HG02759 (cell line): ENCODE measurements around the gene TMEM214.

Source experiments
- ATAC-seq: cut with Tn5 transposase; IDR thresholded peaks from one replicate; pipeline ENCODE4 v1.9.1; 2021; ENCODE audit warnings: mild to moderate bottlenecking, moderate library complexity; ENCODE audit not compliant: unreplicated experiment

The TMEM214 gene, protein sequence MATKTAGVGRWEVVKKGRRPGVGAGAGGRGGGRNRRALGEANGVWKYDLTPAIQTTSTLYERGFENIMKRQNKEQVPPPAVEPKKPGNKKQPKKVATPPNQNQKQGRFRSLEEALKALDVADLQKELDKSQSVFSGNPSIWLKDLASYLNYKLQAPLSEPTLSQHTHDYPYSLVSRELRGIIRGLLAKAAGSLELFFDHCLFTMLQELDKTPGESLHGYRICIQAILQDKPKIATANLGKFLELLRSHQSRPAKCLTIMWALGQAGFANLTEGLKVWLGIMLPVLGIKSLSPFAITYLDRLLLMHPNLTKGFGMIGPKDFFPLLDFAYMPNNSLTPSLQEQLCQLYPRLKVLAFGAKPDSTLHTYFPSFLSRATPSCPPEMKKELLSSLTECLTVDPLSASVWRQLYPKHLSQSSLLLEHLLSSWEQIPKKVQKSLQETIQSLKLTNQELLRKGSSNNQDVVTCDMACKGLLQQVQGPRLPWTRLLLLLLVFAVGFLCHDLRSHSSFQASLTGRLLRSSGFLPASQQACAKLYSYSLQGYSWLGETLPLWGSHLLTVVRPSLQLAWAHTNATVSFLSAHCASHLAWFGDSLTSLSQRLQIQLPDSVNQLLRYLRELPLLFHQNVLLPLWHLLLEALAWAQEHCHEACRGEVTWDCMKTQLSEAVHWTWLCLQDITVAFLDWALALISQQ

DNA sequence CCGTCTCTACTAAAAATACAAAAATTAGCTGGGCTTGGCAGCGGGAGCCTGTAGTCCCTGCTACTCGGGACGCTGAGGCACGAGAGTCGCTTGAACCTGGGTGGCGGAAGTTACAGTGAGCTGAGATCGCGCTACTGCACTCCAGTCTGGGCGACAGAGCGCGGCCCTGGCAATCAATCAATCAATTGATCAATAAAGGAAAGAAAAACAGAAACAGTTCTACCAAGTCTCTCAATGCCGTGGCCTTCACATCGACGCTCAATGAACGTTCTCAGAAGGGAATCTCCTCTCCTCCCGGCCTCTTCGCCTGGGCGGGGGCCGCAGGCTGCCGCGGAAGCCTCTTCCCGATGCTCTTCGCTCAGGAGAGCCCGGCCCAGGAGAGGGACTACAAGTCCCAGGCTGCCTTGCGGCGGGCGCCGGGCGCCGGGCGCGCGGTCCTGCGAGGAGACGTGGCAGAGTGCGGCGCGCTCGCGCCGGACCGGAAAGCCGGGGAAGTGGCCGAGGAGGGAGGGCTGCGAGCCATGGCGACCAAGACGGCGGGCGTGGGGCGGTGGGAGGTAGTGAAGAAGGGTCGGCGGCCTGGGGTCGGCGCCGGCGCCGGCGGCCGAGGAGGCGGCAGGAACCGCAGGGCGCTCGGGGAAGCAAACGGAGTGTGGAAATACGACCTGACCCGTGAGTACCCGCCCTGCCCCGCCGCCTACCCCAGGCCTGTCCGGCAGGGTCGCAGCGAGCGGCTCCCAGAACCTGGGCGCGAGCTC is at the start of gene TMEM214:
TMEM214 (plus strand) TSS at position 471 of the 758 bp plus-strand sequence; CDS start at position 522, 51 bp downstream.
- peak; percentile 94 for ATAC-seq

DNA sequence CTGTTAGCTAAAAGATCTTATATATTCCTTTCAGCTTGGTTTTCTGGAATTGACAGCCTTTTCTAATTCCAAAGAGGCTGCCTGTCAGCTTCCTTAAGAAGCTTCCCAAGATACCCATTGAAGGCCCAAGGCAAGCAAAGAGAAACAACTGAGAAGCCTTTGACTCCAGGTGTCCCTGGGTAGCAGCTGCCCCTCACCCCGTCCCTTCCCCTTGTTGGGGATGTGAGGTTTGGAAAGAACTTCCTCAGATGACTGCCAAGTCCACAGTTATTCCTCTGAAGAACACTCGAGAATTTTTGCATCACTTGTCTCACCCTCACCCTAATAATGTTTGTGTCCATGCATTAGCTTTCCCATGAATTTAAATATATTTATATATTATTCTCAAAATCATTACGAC is 49.0 kb upstream of the TMEM214 start:
- no peak for ATAC-seq

DNA sequence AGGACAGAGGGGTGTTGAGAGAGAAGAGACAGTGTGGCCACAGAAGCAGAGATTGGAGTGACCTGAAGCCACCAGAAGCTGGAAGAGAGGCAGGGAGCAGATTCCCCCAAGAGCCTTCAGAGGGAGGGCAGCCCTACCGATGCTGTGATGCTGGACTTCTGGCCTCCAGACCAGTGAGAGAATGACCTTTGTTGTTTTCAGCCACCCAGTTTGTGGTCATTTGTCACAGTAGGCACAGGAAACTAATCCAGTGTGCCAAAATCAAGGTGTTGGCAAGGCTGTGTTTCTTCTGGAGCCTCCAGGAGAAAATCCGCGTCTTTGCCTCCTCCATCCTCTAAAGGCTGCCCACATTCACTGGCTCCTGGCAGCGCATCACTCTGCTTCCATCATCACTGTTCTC is 47.0 kb upstream of the TMEM214 start:
- no peak for ATAC-seq

DNA sequence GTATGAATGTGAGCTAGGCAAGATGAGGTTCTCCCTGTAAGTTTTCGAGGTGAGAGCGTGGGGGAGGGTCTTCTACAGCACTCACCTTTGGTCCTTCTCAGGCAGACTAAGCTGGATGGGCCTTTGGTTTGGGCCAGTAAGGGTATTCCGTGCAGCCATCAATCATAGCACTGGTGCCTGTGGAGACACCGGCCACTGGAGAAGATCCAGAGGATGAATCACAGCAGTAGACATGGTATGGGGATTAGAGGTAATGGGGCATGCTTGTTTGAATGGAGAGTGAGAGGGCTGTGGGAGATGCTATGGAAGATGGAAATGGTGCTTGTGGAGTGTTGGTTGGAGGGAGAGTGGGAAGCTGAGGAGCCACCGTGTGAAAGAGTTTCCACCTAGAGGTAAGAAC is 46.2 kb upstream of the TMEM214 start:
- ATAC-seq, result no peak

DNA sequence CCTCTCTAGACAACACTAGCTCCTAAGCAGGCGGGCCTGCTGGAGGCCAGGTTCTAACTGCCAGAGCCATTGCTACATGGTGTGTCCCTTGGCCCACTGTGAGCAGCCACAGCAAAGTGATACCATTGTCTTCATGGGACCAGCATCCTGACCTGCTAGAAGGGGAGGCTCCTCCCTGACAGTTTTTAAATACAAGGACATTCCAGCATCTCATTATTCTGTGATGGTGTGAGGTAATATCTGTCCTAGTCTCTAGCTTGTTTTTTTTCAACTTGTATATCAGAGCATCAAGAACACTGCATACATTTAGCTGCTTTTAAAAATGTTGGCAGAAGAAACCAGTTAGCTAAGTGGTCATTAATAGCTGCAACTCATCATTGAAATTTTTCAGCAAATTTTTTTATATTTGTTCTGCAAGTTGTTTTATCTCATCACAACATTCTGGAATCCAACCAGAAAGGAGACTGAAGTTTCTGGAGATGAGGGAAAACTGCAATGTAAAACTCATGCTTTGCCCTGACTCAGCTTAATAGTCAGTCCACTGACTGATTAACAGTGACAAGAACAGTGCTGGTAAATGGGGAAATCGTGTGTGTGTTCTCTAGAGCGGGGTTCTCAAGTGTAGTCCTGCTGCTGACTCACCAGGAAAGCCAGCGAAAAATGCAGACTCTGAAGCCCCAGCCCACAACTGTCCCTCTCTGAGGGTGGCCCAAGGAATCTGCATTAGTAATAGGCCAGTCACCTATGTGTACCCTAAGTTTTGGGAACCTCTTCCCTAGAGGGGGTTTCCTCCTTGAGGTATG is 44.5 kb upstream of the TMEM214 start:
- ATAC-seq, result no peak

DNA sequence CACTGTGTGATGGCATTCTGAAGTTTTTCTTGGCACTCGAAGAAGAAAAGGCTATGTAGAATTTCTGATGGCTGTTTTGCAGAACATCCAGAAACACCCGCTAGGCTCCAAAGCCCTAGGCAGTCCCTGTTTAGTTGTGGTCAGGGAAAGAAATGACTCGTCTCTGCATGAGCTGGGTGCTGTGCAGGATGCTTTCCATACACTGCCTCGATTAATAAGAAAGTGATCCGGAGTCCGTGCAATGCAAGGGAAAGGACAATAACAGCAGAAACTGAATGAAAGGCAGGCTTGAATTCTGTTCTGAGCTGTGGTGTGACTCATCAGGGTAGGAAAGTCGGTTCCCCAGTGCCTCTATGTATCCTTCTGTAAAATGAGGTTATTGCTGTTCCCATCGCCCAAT is 43.6 kb upstream of the TMEM214 start:
- no peak for ATAC-seq

DNA sequence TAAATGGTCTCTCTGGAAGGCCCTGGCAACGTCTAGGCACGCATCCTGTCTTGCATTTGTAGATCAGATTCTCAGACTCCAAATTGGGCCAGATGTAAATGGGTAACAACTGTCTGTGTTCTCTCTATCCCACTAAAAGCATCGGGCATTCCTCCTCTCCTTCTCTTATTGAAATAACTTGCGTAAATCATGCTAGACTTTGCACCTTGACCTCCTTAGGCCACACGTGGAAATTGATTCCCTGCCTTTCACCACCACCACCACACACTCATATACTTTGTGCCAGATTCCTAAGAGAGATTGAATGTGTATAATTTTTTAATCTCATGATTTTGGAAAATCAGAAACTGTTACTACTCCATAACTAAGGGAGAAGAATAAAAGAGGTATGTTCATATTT is 41.0 kb upstream of the TMEM214 start:
- ATAC-seq, result no peak

DNA sequence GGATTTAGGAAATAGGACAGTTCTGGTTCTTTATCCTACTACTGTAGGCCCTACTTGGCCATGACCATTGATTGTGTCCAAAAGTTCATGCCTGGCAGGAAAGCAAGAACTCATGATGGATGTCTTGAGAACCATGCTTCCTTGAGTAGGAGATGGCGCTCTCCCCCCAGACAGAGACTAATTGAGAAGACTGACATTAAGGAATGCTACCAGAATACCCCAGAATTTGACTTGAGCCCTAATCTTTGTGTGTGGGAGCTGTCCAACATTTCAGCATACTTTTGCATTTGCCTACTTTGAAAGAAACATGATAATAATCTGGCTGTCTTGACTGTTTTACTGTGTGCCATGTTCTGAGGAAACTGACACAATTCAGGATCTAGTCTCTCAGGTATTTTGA is 39.0 kb upstream of the TMEM214 start:
- ATAC-seq, result no peak

DNA sequence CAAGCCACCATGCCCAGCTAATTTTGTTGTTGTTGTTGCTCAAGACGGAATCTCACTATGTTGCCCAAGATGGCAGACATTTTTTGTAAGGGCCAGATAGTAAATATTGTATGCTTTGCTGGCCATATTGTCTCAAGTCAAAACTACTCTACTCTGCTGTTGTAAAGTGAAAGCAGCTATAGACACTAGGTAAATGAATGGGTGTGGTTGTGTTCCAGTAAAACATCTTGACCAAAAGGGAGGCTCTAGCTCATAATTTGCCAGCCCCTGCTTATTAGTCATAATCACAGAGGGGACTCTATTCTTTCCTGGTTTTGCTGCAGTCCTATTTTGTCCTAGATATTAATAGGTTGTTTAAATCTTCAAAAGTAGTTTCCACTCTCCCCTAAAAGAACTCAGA is 37.8 kb upstream of the TMEM214 start:
- no peak for ATAC-seq

DNA sequence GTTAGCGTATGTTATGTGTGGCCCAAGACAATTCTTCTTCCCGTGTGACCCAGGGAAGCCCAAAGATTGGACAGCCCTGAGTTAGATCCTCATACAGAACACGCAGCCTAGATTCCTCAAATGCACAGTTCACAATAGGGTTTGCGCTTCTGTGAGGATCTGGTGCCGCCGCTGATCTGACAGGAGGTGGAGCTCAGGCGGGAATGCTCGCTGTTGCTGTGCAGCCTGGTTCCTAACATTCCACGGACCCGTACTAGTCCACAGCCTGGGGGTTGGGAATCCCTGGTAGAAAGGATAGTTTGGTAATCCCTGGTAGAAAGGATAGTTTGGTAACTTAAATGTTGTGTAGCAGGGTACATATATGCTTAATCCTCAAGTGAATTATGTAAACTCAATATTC is 35.4 kb upstream of the TMEM214 start:
- ATAC-seq, result no peak

DNA sequence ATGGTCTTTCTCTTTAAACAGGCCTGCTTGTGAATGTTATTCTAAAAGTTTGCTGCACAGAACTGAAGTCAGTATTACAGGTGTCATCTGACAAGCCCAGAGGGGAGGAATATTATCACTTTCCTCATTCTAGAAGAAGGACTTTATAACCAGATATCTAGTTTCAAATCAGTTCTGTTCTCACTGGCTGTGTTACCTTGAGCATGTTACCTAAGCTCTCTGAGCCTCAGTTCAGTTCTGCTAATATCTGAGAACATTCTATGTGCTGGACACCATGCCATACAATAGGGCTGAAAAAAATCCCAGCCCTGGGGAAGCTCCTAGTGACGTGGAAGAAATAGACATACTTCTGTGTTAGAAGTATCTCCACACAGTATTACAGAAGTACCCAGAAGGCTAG is 34.4 kb upstream of the TMEM214 start:
- no peak for ATAC-seq

DNA sequence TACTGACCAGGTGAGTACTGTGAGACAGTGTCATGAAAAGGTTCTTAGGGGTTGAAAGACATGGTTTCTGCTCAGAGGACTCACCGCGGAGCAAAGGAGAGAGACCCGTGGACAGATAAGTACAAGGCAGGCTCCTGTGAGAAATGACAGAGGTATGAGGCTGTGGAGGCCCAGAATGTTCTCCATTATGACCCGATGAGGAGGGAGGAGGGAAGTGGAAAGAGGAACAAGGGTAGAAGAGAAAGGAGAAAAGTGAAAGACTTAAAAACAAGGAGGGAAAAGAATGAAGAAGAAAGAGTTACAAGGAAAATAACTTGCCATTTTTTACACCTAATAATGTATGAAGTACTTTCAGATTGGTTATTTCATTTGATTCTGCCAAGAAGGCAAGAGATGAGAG is 32.5 kb upstream of the TMEM214 start:
- no peak for ATAC-seq

DNA sequence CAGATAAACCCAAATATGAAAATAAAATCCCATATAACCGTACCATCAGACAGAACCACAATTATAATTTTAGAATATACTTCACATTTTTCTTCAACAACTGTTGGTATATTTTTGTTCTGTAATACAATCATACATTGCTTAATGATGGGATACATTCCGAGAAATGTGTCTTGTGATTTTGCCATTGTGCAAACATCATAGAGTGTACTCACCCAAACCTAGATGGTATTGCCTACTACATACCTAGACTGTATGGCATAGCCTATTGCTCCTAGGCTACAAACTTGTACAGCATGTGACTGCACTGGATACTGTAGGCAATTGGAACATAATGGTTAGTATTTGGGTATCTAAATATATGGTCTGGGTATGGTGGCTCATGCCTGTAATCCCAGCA is 31.8 kb upstream of the TMEM214 start:
- ATAC-seq, result no peak

DNA sequence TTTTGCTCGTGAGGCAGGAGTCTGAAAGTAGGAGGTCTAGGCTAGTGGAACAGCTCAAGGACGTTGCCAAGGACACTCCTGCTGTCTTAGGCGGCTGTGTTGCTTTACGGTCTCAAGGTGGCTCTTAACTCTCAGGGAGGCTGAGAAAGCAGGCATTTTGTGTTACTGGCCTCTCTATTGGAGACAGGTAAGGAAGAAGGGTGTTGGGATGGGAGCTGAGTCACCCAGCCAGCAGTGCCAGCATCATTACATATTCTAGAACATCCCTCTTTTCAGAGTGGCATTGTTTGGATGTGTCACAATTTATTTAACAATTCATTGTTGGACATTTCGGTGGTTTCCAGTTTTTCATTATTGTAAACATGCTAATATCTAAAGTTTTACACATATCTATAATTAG is 30.8 kb upstream of the TMEM214 start:
- no peak for ATAC-seq

DNA sequence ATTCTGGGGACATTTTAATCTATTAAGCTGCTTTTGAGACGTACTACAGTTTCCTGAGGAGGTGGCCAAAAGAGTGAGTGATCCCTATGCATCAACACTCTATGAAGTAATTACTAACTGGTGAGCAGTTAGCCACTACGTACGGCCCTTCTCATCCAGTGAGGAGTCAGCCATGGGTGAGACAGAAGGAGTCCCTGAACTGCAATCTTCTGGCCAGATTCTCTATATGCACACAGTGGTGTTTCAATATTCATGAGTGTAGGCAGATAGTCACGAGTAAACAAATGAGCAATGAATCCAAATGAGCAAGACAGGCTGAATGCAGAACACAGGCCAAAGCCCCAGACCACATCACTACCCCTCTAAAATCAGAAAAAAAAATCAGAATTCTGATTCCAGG is 29.8 kb upstream of the TMEM214 start:
- ATAC-seq, result no peak

DNA sequence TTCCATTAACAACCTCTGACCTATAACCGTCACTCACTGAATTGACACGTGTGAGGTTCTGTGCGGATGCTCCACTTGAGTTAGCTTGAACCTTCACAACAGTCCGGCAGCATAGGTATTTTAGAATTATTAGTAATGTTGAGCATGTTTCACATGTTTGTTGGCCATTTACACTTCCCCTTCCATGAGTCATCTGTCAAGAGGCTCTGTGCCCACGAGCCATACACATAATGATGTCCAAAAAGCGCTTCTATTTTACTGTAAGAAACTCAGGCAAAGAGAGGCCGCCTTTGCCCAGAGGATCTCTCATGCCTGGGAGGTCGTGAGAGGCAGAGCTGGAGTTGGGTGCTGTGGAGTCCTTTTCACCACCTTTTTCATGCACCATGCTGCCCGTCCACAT is 28.9 kb upstream of the TMEM214 start:
- no peak for ATAC-seq

DNA sequence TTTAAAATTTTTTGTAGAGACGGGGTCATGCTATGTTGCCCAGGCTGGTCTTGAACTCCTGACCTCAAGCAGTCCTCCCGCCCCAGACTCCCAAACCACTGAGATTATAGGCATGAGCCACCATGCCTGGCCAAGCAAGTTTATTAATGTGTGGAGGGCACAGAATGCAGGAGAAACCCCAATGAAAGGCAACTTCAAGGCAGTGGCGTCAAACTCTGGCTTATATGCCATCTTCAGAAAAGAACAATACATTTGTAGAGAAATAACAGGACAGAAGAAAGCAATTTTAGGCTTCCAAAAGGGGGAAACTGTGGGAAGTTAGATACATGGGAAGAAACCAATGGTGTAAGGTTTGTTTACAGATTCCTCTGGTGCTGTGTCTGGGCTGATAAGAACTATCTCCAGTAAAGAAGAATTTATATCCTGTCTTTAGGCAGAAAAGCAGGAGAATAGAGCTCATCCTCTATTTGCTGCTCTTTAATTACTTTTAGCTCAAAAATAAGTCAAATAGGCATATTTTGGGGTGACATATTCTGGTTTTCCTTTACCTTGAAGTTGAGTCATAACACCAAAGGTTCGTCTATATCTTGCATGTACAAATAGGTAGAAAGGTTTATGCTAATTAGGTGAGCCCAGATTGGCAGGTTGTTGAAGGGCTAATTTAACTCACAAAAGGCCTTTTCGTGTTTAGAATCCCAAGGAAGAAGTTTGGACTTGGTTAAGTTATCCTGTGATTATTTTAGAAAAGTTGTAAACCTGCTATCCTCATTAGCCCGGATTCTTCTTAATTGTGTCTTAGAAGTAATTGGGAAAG is 26.0 kb upstream of the TMEM214 start:
- no peak for ATAC-seq

DNA sequence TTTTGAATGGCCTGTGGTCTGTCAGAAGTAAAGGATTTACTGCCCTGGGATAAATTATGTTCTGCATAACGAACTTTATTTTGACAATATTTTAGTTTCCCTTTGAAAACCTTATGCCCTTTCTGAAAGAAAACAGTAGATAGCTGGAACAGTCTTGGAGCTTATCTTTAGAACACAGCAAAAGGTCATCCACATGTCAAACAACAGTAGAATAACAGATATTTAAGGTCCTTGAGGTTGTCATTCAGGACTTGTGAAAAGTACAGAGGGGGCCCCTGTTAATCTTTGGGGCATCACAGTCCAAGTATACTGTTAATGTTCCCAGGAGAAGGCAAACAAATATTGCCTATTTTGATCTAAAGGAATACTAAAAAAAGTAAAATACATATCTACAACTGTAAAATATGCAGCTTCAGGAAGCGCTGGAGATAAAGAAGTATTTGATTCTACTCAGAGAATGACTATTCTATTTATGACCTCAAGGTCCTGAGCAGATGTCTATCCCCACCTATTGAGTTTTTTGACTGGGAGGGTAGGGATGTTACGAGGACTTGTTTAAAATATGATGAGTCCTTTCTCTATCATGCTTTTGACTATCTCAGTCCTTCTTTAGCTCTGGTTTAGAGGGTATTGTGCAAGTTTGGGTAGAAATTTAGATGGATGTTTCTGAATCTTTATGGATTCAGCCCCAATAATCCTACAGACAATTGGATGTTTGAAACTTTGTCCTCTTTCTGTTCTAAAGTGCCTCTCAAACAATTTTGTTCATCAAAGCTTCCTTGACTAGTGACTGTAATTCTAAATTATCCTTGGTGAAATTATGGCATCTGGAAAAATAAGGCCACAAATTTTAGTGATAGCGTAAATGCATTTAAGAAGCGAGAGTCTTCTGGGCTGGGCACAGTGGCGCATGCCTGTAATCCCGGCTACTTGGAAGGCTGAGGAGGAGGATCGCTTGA is 25.1 kb upstream of the TMEM214 start:
- ATAC-seq, result no peak

DNA sequence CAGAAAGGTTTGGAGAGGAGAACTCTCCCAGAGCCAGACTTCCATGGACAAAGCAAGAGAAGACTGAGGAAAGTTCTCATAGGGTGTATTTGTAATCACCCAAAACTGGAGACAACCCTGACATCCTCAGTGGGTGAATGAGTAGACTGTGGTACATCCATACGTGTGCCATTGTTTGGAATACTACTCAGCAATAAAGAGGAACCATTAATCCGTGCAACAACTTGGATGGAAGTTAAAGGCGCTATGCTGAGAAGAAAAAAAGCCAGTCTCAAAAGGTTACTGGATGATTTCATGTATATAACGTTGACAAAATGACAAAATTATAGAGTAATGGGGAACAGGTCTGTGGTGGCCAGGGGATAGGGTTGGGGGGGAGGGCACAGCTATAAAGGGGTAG is 24.1 kb upstream of the TMEM214 start:
- ATAC-seq, result no peak
